ENCODE results near the gene HBD.
A peak's percentile ranks its signal among the peaks of the same experiment; 100 is the strongest.
"Not testable (repeated sequence)": the region's sequence is repeated elsewhere in the genome, so short reads cannot be mapped to it uniquely, and the experiment has no call there.

Gene HBD

DNA sequence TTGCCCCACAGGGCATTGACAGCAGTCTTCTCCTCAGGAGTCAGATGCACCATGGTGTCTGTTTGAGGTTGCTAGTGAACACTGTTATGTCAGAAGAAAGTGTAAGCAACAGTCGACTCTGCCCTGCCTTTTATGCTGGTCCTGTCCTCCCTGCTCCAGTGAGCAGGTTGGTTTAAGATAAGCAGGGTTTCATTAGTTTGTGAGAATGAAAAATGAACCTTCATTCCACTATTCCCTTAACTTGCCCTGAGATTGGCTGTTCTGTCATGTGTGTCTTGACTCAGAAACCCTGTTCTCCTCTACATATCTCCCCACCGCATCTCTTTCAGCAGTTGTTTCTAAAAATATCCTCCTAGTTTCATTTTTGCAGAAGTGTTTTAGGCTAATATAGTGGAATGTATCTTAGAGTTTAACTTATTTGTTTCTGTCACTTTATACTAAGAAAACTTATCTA lies at the start of gene HBD:
TSS of gene HBD (minus strand) at position 103 of the 454 bp plus-strand sequence. CDS start at position 53, 50 bp downstream.
- no peak for DNase-seq (ENCODE audit: low spot score)

DNA sequence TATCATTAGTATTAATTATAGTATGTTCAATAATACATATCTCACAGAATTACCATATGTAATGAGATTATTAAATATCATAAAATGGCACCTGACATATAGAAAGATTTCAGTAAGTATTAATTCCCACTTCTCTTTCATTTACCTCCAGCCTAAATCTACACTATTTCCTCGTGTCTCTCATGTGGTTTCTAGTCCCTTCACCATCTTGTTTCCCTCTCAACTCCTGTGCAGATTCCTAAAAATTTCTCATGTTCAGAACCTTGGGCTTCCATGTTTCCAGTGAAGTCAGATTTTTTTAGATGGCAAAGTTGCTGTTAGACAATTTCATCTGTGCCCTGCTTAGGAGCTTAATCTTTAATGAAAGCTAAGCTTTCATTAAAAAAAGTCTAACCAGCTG lies 49.6 kb upstream of the HBD start:
- no peak for DNase-seq (ENCODE audit: low spot score)

DNA sequence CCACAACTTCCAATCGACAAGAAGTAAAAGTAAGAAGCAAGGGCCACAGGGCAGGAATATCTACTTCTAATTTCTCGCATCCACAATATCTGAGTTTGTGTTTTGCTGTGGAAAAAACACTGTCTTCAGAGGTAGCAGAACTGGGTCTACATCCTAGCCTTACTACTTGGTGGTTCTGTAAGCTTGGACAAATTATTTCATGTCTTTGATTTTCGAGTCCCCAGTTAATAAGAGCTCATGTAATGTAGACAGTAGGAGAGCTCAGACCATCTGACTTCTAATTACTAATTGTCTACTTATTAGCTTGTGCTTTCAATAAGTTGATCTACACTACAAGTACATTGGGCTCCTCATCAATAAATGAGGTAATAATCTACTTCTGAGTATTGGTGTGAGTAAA lies 48.8 kb upstream of the HBD start:
- no peak for DNase-seq (ENCODE audit: low spot score)

GRCh38 chr11:5282628-5283027 lies 48.3 kb upstream of the HBD start:
- no peak for DNase-seq (ENCODE audit: low spot score)

DNA sequence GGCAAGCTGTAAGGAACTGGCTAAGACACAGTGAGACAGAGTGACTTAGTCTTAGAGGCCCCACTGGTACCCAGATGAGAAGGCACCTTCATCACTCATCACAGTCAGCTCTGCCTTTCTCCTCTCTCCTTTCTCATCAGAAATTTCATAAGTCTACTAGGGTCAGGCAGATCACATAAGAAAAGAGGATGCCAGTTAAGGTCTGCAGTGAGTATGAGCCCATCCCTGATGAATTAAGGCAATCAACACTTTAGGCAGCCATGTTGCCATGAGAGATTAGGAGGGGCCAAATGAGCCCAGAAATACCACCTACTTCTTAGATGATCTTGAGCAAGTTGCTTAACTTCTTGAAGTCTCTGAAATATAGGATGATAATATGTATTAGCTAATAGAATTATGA lies 47.3 kb upstream of the HBD start:
- DNase-seq (ENCODE audit: low spot score), result no peak

DNA sequence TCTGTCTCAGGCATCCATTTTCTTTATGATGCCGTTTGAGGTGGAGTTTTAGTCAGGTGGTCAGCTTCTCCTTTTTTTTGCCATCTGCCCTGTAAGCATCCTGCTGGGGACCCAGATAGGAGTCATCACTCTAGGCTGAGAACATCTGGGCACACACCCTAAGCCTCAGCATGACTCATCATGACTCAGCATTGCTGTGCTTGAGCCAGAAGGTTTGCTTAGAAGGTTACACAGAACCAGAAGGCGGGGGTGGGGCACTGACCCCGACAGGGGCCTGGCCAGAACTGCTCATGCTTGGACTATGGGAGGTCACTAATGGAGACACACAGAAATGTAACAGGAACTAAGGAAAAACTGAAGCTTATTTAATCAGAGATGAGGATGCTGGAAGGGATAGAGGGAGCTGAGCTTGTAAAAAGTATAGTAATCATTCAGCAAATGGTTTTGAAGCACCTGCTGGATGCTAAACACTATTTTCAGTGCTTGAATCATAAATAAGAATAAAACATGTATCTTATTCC lies 46.4 kb upstream of the HBD start:
- peak; percentile 83 for DNase-seq (ENCODE audit: low spot score)

DNA sequence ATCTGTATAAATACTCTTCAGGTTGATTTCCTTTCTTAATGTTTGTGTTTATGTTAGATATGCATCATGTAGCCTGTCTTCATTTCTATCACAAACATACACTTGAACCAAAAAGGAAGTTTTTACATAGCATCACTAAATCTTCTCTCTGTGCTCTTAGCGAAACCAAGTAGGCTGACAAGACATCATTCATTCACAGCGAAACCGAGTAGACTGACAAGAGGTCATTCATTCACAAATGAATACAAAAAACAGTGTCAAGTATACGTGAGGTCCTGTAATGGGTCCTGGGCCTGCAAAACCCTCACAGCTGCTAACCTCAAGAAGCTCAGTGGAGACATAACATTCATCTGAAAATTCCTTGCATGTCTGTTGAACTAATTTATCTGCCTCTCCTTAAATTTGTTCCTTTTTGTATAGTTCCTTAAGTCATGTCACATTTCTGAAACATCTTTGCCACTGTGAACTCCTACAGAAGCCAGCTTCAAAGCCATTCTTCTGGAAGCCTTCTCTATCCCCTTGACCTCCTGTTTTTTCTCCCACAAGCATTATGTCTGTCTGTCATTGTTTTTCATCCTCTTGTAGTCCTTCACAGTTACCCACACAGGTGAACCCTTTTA lies 45.3 kb upstream of the HBD start:
- DNase-seq (ENCODE audit: low spot score), result no peak

- DNase-seq (ENCODE audit: low spot score), result no peak
These were observed 43.6 kb upstream of the HBD start for GRCh38 chr11:5277807-5278382.

- DNase-seq (ENCODE audit: low spot score), result no peak
These were observed 42.4 kb upstream of the HBD start for GRCh38 chr11:5276697-5277096.

DNA sequence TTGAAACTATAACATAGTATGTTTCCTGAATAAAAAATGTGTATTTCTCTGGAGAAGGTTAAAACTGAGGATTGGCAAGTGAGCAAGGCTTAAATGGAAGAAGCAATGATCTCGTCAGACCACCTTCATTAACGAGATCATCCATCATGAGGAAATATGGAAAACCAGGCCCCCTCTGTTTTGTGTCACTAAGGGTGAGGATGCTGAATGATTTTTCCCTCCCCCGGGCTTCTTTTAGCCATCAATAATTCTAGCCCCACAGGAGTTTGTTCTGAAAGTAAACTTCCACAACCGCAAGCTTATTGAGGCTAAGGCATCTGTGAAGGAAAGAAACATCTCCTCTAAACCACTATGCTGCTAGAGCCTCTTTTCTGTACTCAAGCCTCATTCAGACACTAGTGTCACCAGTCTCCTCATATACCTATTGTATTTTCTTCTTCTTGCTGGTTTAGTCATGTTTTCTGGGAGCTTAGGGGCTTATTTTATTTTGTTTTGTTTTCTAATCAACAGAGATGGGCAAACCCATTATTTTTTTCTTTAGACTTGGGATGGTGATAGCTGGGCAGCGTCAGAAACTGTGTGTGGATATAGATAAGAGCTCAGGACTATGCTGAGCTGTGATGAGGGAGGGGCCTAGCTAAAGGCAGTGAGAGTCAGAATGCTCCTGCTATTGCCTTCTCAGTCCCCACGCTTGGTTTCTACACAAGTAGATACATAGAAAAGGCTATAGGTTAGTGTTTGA lies 41.3 kb upstream of the HBD start:
- DNase-seq (ENCODE audit: low spot score), result no peak

GRCh38 chr11:5274395-5274794 lies 40.1 kb upstream of the HBD start:
- DNase-seq (ENCODE audit: low spot score), result no peak

DNA sequence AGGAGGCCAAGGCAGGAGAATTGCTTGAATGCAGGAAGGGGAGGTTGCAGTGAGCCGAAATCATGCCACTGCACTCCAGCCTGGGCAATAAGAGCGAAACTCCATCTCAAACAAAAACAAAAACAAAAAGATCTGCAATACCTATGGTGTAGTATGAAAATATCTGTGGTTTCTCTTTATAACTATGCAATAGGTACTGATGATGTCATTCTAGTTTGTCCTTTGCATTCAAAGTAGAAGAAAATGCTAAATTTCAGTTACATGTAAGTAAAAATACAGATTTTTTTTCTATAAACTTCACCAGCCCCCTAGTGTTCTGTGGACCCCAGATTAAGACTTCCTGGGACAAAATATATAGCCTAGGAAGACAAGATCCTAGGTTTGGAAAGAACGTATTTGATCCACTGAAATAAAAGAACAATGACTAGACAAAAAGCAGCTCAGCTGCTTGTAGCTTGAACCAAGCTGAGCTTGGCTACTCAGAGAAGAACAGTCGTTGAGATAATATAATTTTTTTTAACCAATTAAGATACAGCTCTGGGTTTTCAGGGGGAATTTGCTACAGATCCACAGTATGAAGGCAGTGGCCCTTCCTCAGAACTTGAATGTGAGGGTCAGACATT lies 38.2 kb upstream of the HBD start:
- no peak for DNase-seq (ENCODE audit: low spot score)

DNA sequence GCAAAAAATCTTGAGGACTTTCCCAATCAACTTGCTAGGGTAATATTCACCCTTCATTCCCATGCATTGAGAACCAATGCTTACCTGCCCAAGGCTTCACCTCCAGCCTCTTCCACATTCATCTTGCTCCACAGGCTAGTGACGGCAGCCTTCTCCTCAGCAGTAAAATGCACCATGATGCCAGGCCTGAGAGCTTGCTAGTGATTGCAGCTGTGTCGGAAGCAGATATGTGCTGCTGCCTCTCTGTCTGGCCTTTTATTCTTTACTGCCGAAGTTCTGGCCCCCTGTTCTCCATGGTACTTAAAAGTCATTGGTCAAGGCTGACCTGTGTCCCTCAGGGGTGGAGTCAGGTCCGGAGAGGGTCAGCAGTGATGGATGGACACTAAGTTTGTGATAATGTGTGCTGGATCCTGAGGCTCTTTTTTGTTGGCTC lies 35.4 kb upstream of the HBD start, which contains the start of gene HBE1:
TSS of gene HBE1 (minus strand) at position 231 of the 433 bp plus-strand sequence. CDS start at position 176, 55 bp downstream.
- DNase-seq (ENCODE audit: low spot score), result no peak

DNA sequence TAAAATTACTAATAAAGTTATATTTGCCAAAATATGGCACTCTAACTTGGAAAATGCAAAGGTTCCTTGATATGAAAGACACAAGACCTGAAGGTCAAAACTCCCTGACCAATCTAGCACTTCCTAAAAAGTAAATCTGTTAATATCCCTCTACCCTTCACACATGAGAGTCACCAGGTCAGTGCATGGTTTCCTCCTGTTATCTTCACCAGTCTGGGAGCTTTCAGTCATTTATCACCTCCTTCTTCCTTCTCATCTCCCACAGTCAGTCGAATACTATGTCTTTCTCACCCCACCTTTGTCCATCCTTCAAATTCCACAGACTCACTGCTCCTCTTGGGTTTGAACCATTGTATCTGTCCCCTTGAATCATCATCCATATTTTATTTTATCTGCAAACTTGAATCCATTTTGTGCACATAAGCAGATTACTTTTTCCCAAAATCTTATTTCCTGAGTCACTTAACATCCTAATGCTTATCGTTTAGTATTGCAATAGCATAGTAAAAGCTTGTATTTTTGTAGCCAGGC lies 32.8 kb upstream of the HBD start:
- no peak for DNase-seq (ENCODE audit: low spot score)

GRCh38 chr11:5266609-5267008 lies 32.3 kb upstream of the HBD start:
- DNase-seq (ENCODE audit: low spot score), result no peak

DNA sequence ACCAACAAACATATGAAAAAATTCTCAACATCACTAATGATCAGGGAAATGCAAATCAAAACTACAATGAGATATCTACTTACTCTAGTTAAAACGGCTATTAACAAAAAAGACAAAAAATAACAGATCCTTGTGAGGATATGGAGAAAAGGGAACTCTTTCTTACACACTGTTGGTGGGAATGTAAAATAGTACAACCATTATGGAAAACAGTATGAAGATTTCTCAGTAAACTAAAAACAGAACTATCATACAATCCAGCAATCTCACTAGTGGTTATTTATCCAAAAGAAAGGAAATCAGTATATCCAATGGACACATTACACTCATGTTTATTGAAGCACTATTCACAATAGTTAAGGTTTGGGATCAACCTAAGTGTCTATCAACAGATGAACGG lies 31.5 kb upstream of the HBD start:
- DNase-seq (ENCODE audit: low spot score), result no peak

DNA sequence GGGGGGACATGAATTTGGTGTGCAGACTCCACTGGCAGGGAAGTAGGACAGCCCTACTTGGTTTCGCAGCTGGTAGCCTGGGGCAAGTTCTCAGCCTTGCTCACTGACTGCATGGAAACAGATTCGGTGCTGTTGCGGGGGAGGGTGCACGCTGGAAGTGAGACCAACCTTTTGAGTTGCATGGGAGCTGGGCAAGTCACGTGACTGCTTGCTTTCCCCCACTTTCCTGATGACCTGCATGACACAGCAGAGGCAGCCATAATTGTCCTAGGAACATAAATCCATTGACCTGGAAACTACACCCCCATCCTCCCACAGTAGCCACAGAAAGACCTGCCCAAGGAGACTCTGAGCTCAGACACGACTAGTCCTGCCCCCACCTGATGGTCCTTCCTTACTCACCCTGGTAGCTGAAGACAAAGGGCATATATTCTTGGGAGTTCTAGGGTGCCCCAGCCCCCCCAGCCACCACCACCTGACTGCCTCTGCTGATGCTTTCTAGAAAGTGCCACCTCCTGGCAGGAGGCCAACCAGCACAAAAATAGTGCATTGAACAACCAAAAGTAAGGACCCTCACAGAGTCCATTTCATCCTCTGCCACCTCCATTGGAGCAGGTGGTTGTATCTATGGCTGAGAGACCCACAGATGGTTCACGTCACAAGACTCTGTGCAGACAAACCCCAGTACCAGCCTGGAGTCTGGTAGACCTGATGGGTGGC lies 24.4 kb upstream of the HBD start:
- no peak for DNase-seq (ENCODE audit: low spot score)

GRCh38 chr11:5257296-5257695 lies 23.0 kb upstream of the HBD start:
- DNase-seq (ENCODE audit: low spot score), result no peak

DNA sequence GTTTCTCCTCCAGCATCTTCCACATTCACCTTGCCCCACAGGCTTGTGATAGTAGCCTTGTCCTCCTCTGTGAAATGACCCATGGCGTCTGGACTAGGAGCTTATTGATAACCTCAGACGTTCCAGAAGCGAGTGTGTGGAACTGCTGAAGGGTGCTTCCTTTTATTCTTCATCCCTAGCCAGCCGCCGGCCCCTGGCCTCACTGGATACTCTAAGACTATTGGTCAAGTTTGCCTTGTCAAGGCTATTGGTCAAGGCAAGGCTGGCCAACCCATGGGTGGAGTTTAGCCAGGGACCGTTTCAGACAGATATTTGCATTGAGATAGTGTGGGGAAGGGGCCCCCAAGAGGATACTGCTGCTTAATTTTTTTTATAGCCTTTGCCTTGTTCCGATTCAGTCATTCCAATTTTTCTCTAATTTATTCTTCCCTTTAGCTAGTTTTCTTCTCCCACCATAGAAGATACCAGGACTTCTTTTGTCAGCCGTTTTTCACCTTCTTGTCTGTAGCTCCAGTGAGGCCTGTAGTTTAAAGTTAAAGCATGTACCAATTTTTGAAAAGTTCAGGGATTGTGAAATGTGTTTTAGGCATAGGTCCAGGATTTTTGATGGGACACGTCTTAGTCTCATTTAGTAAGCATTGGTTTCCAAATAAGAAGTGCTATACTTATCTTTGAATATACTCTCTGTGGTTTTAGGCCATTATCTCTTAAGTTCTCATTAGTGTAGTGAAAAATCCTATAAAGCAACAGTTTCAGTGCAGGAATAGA lies 20.5 kb upstream of the HBD start, which contains the start of gene HBG2:
TSS of gene HBG2 (minus strand) at position 136 of the 768 bp plus-strand sequence. CDS start at position 83, 53 bp downstream.
- not testable (repeated sequence) for DNase-seq (ENCODE audit: low spot score)

DNA sequence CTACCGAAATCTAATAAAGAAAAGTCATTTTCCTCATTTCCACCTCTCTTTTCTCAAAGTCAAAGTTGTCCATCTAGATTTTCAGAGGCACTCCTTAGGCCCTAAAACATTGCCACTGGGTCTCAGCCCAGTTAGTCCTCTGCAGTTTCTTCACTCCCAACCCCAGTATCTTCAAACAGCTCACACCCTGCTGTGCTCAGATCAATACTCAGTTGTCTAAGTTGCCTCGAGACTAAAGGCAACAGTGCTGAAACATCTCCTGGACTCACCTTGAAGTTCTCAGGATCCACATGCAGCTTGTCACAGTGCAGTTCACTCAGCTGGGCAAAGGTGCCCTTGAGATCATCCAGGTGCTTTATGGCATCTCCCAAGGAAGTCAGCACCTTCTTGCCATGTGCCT lies 19.7 kb upstream of the HBD start:
- not testable (repeated sequence) for DNase-seq (ENCODE audit: low spot score)

- not testable (repeated sequence) for DNase-seq (ENCODE audit: low spot score)
These were observed 19.2 kb upstream of the HBD start for GRCh38 chr11:5253440-5253839.

Data from LoVo (cell line).